HG02610 (cell line): ENCODE data around the gene GNAZ.
"Not testable (repeated sequence)": the region's sequence is repeated elsewhere in the genome, so short reads cannot be mapped to it uniquely, and the experiment has no call there.

ENCODE experiments used
- ATAC-seq: cut with Tn5 transposase; IDR thresholded peaks from one replicate; pipeline ENCODE4 v1.9.1; 2021; ENCODE audit warnings: mild to moderate bottlenecking, moderate library complexity; ENCODE audit not compliant: unreplicated experiment

GNAZ gene

GRCh38 chr22:23129149-23129548 lies 58.8 kb downstream of the GNAZ start:
- ATAC-seq = no peak

- no peak for ATAC-seq
Observed at GRCh38 chr22:23130697-23131096, 60.4 kb downstream of the GNAZ start.

- no peak for ATAC-seq
Observed at GRCh38 chr22:23131931-23132330, 61.6 kb downstream of the GNAZ start.

- ATAC-seq = no peak
Observed at GRCh38 chr22:23132376-23133091, 62.2 kb downstream of the GNAZ start.

- no peak for ATAC-seq
Observed at GRCh38 chr22:23133922-23134321, 63.6 kb downstream of the GNAZ start.

- not testable (repeated sequence) for ATAC-seq
Observed at GRCh38 chr22:23136991-23137390, 66.7 kb downstream of the GNAZ start.

GRCh38 chr22:23137468-23137867 lies 67.1 kb downstream of the GNAZ start:
- ATAC-seq = no peak

GRCh38 chr22:23137905-23138561 lies 67.7 kb downstream of the GNAZ start:
- ATAC-seq = no peak

- no peak for ATAC-seq
Observed at GRCh38 chr22:23138584-23139435, 68.5 kb downstream of the GNAZ start.

GRCh38 chr22:23140385-23140784 lies 70.1 kb downstream of the GNAZ start:
- no peak for ATAC-seq

GRCh38 chr22:23142546-23143105 lies 72.3 kb downstream of the GNAZ start:
- no peak for ATAC-seq

- ATAC-seq = no peak
Observed at GRCh38 chr22:23143119-23143518, 72.8 kb downstream of the GNAZ start.

GRCh38 chr22:23144432-23144831 lies 74.1 kb downstream of the GNAZ start:
- no peak for ATAC-seq

- ATAC-seq = no peak
Observed at GRCh38 chr22:23144932-23145877, 74.9 kb downstream of the GNAZ start, which contains the start of gene RAB36. Gene RAB36 (plus strand): TSS chr22:23145477. CDS start chr22:23146617, 1,140 bp downstream.

GRCh38 chr22:23145878-23146470 lies 75.7 kb downstream of the GNAZ start:
- no peak for ATAC-seq

GRCh38 chr22:23146478-23147205 lies 76.3 kb downstream of the GNAZ start:
- no peak for ATAC-seq

- no peak for ATAC-seq
Observed at GRCh38 chr22:23147617-23148387, 77.5 kb downstream of the GNAZ start.

GRCh38 chr22:23149743-23150238 lies 79.5 kb downstream of the GNAZ start:
- ATAC-seq = no peak
